HG03442 (cell line): ENCODE measurements around the gene SGK2.

Experiments used
- ATAC-seq: cut with Tn5 transposase; IDR thresholded peaks from one replicate; pipeline ENCODE4 v1.9.1; 2021; ENCODE audit warnings: mild to moderate bottlenecking, moderate library complexity; ENCODE audit not compliant: unreplicated experiment

The SGK2 gene

DNA sequence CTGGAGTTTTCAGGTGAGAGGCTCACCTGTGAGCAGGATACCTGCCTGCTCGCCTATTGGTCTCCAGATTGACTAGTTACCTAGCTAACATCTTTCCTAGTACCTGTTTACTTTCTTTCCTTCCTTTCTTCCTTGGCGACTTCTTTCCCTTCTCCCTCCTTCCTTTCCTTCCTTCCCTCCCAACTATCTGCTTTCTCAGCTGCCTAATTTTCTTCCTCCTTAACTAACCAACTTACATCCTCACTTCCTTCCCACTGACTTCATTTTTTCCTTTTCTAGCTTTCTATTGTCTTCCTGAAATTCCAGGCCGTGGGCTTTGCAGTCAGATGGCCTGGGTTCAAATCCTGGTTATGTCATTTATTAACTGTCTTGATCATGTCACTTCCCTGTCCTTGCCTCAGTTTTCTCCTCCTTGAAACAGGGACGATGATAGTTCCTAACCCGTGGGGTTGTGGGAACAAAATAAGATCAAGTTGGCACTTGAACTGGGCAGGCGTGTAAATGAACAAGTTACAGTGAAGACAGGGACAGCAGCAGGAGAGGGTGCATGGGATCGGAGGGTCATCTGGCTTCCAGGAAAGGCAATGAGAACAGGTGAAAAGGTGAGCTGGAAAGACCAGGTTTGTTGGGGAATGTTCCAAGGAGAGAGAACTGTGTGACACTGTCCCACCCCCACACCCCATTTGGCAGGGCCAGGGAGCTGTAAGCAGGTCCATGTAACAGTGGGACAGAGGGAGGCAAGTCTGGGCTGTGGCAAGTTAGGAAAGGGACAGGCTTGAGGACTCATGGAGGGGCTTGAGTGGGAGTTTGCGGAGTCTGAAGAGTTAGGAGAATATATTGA is 540 bp downstream of the SGK2 start:
- no peak for ATAC-seq

DNA sequence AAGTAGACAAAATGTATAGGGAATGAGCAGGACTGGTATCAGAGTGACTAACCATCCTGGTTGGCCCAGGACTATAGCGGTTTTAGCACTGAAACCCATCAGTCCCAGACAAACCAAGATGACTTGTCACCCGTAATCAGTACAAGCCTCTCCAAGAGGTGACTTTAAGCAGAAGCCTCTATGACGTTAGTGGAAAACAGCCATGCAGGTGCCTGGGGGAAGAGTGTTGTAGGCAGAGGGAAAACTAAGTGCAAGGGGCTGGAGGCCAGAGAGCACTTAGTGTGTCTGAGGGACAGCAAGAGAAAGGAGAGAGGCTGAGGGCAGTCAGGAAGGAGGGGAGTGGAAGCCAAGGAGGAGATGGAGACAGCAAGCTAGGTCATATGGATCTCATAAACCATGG is 2.1 kb downstream of the SGK2 start:
- ATAC-seq, result no peak

DNA sequence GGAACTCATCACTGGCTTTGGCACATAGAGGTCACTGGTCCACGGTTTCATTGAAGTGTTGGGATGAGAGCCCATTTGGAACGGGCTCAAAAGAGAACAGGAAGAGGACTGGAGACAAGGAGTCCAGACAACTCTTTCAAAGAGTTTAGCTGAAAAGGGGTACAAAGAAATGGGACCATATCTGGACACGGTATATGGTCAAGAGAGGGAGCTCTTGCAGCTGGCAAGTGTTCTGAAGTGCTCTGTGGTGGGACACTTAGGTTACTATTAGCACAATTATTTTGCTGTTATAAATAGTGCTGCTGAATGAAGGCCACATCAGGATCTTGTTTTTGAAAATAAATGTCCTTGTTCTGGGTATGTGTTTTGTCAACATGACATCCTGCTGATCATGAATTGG is 4.6 kb downstream of the SGK2 start:
- ATAC-seq, result no peak

DNA sequence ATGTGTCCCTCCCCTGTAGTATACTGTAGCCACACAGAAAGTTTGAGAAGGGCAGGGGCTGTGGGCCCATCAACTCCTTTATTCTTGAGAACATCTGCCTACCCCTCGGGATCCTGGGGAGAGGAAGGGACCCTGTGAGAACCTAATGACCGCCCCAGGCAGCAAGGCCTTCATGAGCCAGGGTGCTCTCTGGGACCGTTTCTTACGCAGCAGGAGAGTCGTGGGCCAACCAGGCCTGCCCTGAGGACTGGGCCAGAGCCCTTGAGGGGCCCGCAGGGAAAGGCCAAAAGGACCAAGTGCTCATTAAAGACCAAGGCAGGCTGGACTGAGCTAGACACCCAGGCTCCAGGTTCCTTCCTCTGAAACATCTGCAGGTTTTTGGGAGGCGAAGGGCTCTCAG is 5.2 kb downstream of the SGK2 start:
- ATAC-seq, result no peak

DNA sequence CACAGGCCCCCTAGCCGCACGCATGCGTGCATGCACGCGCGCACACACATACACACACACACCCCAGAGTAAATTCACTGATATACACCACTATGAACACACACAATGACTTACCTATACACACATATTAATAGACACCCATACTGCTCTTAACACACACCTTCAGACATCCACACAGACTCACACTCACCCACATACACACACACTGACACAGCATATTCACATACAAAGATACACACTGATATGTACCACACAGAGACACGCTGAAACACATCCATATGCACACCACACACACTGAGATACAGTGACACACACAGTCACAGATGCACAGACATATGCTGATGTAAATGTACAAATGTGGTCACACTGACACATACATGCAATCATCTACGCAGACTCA is 5.6 kb downstream of the SGK2 start:
- ATAC-seq, result no peak

DNA sequence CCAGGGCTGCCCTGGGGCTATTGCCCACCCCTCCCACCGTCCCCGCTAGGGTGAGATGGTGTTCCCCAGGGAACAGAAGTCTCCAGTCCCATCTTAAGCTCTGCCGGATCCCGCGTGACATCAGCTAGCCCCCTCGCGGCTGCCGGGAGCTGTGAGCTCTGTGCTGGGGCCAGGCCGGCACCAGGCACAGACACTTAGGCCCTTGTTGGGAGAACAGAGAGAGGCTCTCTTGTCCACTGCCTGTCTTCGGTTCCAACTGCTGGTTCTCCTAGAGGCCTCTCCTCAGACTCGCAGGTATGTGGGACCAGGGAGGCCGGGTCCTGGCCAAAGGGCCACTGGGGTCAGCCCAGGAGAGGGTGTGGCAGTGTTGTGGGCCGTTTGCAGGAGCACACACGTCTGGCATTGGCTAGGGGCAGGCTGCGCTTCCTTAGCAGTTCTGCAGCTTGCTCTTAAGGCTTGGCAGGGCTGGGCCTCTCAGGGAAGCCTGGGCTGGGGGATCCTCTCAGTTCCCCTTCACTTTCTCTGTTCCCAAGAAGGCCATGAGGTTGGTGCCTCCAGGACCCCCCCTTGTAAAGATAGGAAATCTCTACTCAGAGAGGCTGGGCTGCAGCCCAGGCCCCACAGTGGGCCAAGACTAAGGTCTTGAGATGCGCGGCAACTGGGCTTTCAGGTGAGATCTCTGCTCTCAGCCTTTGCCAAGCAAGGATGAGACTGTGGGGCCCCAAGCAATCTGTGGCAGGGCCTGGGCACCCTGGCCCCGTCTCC is 6.3 kb downstream of the SGK2 start:
- ATAC-seq, result no peak

DNA sequence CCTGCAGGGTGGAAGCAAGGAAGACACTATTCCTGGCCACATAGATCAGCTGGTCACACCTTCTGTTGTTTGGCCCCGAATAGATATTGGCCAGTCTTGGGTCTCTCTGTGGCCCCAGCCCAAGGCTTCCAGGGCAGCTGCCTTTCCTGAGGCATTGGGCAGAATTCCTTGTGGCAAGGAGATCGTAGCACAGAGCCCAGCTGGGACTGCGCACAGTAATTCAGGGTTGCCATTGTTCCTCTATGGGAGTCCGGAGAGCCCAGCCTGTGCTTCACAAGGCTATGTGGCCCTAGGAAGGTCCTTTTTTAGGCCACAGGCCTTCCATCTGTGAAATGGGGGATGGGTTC is 6.9 kb downstream of the SGK2 start:
- no peak for ATAC-seq

DNA sequence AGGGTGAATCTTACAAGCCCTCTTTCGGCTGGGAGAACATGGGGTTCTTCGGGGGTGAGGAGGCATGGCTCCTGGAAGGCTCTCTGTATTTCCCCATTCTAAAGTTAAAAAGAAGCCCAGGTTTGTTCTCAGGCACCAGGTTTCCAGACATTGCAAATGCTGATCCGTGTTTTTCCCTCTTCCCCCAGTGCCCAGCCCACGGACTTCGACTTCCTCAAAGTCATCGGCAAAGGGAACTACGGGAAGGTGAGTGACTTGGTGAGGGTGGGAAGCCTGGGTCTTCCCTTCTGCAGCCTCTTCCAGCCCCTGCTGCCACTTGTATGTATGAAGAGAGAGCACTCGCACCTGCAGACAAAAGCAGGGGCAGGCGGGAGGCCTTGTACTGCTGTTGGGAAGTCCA is 8.7 kb downstream of the SGK2 start:
- ATAC-seq, result no peak

DNA sequence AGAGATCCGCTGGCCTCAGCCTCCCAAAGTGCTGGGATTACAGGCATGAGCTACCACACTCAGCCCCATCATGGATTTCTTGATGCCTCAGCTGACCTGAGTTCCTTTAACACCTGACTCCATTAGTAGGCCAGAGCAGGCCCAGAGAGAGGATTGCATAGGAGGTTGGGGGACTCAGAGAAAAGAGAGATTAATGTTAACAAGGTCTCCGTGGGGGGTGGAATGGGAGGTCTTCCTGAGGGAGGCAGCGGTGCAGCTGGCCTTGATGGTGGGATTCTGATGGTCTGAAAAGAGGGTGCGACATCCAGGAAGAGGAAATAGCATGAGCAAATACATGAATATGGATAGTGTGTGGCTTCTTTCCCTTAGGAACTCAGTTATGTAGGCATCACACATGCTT is 9.9 kb downstream of the SGK2 start:
- ATAC-seq, result no peak

DNA sequence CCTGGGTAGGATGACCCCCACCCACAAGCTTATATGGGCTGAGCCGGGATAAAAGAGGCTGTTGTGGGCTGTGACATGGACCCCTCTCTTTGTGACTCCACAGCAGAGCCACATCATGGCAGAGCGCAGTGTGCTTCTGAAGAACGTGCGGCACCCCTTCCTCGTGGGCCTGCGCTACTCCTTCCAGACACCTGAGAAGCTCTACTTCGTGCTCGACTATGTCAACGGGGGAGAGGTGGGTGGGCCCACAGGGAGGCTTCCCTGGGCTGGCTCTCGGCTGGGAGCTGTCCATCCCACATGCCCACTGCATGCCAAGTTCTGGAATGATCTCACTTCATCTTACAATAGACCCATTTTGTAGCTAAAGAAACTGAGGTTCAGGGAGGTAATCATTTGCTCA is 10.5 kb downstream of the SGK2 start:
- ATAC-seq, result no peak

DNA sequence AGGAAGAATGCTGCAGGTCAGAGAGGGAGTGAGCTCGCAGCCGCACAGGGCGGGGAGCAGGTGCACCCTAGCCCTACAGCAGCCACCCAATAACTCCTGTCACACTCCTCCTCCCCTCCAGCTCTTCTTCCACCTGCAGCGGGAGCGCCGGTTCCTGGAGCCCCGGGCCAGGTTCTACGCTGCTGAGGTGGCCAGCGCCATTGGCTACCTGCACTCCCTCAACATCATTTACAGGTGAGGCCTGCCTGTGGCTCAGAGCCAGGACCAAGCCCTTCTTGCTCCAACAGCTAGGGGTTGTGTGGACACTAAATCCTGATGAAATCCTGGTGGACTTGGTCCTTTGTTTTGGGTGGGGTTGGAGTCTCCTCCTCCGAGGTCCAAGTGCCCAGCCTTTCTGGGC is 11.7 kb downstream of the SGK2 start:
- no peak for ATAC-seq

DNA sequence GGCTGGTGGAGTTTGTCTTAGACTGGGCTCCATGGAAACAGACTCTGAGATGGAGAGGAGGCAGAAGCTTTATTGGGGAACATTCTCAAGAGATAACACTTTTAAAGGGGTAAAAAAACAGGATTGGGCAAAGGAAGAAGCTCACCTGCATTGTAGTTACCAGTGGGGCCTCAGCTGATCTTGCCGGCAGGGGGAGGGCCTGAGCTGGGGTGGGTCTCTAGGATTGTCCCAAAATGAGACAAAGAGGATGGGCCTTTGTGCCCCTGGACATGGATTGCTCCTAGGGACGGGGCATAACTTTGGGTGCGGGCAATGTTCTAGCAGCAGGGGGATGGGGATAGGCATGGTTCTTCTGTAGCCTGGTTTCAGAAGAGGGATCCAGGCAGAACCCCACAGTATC is 12.5 kb downstream of the SGK2 start:
- no peak for ATAC-seq

DNA sequence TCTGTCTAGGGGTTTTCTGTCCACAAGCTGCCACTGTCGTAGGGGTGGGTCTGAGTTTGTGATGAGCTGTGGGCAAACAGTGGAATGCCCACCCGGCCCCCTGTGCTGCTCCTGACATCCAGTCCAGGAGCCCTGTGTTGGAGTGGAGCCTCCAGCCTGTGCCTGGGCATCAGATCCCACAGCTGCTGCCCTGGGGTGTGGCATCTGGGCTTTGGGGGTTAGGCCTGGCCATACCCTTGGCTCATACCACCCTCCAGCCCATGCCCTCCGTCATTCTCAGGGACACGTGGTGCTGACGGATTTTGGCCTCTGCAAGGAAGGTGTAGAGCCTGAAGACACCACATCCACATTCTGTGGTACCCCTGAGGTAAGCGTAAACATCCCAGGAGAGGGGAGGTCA is 12.9 kb downstream of the SGK2 start:
- no peak for ATAC-seq

DNA sequence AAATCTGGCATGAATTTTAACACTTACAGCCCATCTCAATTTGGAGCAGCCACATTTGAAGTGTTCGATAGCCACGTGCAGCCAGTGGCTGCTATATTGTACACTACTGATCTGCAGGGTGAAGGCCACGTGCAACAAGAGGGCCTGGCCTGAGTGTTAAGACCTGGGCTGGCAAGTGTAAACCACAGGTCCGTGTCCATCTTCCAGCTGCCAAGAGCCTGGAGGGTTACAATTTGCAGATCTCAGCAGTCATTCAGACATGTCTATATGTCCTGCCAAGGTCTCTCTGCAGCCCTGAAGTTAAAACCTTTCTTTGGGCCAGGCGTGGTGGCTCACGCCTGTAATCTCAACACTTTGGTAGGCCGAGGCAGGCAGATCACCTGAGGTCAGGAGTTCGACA is 14.1 kb downstream of the SGK2 start:
- no peak for ATAC-seq

DNA sequence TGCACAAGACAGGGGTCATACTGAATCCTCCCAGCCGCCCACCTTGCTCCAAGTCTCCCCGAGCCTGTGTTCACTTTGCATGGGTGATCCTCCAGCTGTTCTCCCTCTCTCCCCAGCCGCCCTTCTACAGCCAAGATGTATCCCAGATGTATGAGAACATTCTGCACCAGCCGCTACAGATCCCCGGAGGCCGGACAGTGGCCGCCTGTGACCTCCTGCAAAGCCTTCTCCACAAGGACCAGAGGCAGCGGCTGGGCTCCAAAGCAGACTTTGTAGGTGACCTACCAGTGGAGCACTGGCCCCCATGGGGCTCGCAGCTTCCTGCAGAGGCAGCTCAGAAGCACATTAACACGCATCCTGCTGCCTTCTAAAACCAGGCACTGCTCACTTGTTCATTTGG is 17.3 kb downstream of the SGK2 start:
- ATAC-seq, result no peak

DNA sequence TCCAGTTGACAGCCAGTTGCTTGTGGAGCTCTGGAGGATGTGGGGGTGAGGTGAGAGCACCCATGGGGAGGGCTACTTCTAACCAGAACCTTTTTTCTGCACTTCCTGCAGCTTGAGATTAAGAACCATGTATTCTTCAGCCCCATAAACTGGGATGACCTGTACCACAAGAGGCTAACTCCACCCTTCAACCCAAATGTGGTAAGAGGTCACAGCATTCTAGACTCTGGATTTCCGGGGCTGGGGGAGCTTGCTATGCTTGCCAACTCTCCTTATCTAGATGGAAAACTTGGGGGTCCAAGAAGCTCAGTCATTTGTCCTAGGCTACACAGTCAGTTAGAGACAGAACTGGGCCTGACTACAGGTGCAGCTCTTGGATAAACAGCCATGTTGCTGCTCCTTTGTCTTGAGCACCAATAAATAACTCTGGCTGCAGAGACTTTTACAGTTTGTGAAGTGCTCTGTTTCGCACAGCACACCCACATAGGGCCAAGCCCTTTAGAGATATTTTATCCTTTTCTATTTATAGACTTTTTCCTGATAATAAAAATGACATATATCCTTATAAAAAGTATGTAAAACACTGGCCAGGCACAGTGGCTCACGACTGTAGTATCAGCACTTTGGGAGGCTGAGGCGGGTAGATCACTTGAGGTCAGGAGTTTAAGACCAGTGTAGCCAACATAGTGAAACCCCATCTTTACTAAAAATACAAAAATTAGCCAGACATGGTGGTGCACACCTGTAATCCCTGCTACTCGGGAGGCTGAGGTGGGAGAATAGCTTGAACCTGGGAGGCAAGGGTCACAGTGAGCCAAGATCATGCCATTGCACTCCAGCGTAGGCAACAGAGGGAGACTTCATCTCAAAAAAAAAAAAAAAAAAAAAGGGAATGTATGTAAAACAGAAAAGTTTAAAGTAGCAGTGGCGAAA is 21.3 kb downstream of the SGK2 start:
- ATAC-seq, result no peak

DNA sequence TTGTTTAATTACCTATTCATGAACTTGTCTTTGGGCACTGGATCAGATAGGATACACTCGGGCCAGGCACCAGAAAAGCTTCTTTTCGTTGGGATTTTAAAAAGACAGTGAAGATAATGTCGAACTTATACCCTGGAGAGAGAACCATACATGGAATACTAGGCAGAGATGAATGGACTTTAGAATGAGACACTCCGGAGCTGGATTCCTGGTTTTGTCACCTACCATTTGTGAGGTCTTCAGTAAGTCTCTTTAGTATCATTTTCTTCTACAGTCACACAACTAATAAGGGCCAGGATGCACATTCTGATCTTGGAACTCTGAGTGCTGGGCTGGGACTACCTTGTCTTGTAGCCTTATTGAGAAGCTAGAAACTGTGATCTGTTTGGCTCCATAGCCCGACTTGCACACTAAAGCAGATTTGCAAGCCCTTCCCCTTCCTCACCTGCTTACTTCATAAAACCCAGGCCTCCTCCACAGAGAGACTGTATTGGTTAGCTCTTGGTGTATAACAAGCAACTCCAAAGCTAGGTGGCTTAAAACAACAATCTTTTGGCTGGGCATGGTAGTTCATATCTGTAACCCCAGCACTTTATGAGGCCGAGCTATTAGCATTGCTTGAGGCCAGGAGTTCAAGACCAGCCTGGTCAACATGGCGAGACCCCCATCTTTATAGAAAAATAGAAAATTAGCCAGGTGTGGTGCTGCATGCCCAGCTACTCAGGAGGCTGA is 24.5 kb downstream of the SGK2 start:
- no peak for ATAC-seq

DNA sequence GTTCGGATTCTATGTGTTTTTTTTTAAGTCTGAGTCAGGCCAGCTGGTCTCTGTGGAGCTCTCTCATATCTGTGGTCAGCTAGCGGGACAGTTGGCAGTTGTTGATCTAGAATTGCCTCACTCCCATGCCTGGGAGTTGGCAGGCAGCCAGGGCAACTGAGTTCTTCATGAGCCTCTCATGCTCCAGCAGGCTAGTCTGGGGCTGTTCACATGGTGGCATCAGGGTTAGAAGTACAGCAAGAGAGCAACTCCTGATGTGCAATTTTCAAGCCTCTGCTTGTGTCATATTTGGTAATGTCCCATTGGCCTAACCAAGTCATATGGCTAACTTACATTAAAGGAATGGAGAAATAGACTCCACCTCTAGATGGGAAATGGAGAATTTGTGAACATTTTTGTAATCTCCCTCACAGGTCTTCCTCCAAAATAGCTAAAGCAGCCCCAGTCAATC is 25.2 kb downstream of the SGK2 start:
- no peak for ATAC-seq

DNA sequence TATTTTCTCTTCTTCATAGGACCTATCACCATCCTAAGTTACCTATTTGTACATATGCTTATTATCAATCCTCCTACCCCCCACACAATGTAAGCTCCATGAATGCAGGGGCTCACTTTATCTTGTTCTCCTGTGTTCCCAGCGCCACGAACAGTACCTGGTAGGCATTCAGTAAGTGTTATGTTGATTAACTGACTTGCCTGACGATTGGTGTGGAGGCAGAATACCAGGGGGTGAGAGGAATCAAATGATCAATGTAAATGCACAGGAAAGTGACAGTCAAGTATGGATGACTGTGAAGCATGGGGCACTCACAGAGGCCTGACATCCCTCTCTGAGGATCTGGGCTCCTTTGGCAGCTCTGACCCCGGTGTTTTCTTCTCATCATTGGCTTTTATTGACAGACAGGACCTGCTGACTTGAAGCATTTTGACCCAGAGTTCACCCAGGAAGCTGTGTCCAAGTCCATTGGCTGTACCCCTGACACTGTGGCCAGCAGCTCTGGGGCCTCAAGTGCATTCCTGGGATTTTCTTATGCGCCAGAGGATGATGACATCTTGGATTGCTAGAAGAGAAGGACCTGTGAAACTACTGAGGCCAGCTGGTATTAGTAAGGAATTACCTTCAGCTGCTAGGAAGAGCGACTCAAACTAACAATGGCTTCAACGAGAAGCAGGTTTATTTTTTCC is 25.8 kb downstream of the SGK2 start:
- no peak for ATAC-seq

DNA sequence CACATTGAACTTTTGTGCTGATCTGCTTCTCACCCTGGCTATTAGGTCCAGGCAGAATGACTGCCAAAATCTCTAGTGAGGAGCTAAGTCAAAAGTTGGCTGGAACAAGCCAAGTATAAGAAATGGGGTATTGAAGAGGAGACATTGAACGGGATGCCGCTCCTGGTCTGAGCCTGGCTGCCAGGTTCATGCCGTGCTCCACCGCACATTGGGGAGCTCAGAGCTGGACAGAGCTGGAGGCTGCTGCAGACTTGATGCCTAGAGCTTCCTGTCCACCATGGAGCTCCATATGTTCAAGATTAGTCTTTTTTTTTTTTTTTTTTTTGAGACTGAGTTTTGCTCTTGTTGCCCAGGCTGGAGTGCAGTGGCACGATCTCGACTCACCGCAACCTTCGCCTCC is 27.8 kb downstream of the SGK2 start:
- ATAC-seq, result no peak
